B cell (primary cell): ENCODE measurements around the gene CST9L. TPM values are rescaled to one million over a fixed set of nuclear protein-coding genes. Genes with fewer than 3 reads are reported as not detected.

Experiments
- ATAC-seq: fragments of 200-7000 bp; cut with Tn5 transposase; one replicate; pipeline ENCODE4 v1.10.0; 2021; ENCODE audit warnings: low read depth, mild to moderate bottlenecking, moderate number of reproducible peaks, moderate library complexity
- CTCF ChIA-PET: fragments of 350-600 bp; sonication (Branson Sonifier 250); formaldehyde crosslinking; loops from one replicate; lab custom pipeline; 2021; ENCODE audit warnings: antibody characterized with exemption, inconsistent platforms; lab: Charles Lee
- POLR2A ChIA-PET: fragments of 350-600 bp; sonication (Branson Sonifier 250); formaldehyde crosslinking; loops from one replicate; lab custom pipeline; 2021; ENCODE audit warnings: antibody characterized with exemption; lab: Charles Lee
- DNase-seq: peaks from one replicate; pipeline ENCODE4 v3.0.0; 2013
- H2AFZ ChIP-seq: 2 replicates; pipeline ENCODE4 v1.6.1; 2012; ENCODE audit warnings: mild to moderate bottlenecking, low read depth, low read length; ENCODE audit not compliant: insufficient read depth, poor library complexity, severe bottlenecking
- H3K27ac ChIP-seq, 2 donors: 1 replicate in 1 of 2; 2 replicates in 1 of 2; pipeline ENCODE4 v1.5.1; 2012 to 2013; ENCODE audit warnings: low read length in 2 of 2, mild to moderate bottlenecking in 2 of 2, moderate library complexity in 1 of 2
- H3K27me3 ChIP-seq, 4 experiments: fragments of 200-600 bp in 1 of 4; sonication (generic) in 1 of 4; replicated peaks in 1 of 4; 1 replicate in 2 of 4; 2 replicates in 2 of 4; pipeline versions ENCODE4 v1.6.1 to v1.7.0; 2013 to 2016; ENCODE audit warnings: low read length in 3 of 4, mild to moderate bottlenecking in 2 of 4, mixed read lengths in 1 of 4, moderate library complexity in 1 of 4; ENCODE audit not compliant: insufficient read depth in 4 of 4, control insufficient read depth in 3 of 4; ENCODE audit errors: control extremely low read depth in 1 of 4
- H3K36me3 ChIP-seq, 2 experiments: replicated peaks in 1 of 2; 1 replicate in 1 of 2; 2 replicates in 1 of 2; pipeline versions ENCODE4 v1.6.1 to v1.7.1; 2013; ENCODE audit warnings: low read length in 1 of 2; ENCODE audit not compliant: insufficient read depth in 2 of 2, control insufficient read depth in 1 of 2; ENCODE audit errors: control extremely low read depth in 1 of 2, extremely low read depth in 1 of 2
- H3K4me1 ChIP-seq, 2 donors: fragments of 200-600 bp in 1 of 2; sonication (generic) in 1 of 2; 1 replicate in 1 of 2; 2 replicates in 1 of 2; pipeline versions ENCODE4 v1.5.1 to v1.6.1; 2013 to 2017; ENCODE audit warnings: low read length in 2 of 2; ENCODE audit not compliant: control insufficient read depth in 2 of 2, insufficient read depth in 2 of 2
- H3K4me2 ChIP-seq: replicated peaks from 2 replicates; pipeline ENCODE3; 2012; ENCODE audit warnings: mild to moderate bottlenecking, low read depth, low read length; ENCODE audit not compliant: poor library complexity, severe bottlenecking
- H3K4me3 ChIP-seq, 5 experiments: fragments of 200-600 bp in 1 of 5; sonication (generic) in 1 of 5; 1 replicate in 3 of 5; 2 replicates in 2 of 5; pipeline versions ENCODE4 v1.5.1 to v1.7.0; 2011 to 2016; ENCODE audit warnings: low read length in 4 of 5, mild to moderate bottlenecking in 4 of 5, low read depth in 2 of 5, control low read depth in 1 of 5, moderate library complexity in 1 of 5; ENCODE audit not compliant: insufficient read depth in 1 of 5; ENCODE audit errors: control extremely low read depth in 1 of 5, extremely low read depth in 1 of 5
- H3K79me2 ChIP-seq: fragments of 200-600 bp; sonication (generic); one replicate; pipeline ENCODE4 v1.6.0; 2016; ENCODE audit warnings: low read length; ENCODE audit not compliant: control insufficient read depth, insufficient read depth
- H3K9ac ChIP-seq: fragments of 200-600 bp; sonication (generic); 2 replicates; pipeline ENCODE4 v1.6.1; 2017; ENCODE audit warnings: mild to moderate bottlenecking, low read length, moderate library complexity
- H3K9me3 ChIP-seq, 3 donors: one replicate each; pipeline versions ENCODE4 v1.6.1 to v1.7.1; 2013; ENCODE audit warnings: low read length in 2 of 3; ENCODE audit not compliant: control insufficient read depth in 2 of 3, insufficient read depth in 1 of 3; ENCODE audit errors: control extremely low read depth in 1 of 3
- H4K20me1 ChIP-seq: 2 replicates; pipeline ENCODE4 v1.6.0; 2012; ENCODE audit warnings: mild to moderate bottlenecking, low read length; ENCODE audit not compliant: insufficient read depth, control insufficient read depth, poor library complexity, severe bottlenecking
- H3K27ac Mint-ChIP-seq: one replicate; pipeline ENCODE4 v1.8.0; 2021; ENCODE audit warnings: mixed read lengths
- H3K27me3 Mint-ChIP-seq: one replicate; pipeline ENCODE4 v1.8.0; 2021; ENCODE audit warnings: mixed read lengths
- H3K4me1 Mint-ChIP-seq: one replicate; pipeline ENCODE4 v1.8.0; 2021; ENCODE audit warnings: mixed read lengths
- H3K4me3 Mint-ChIP-seq: one replicate; pipeline ENCODE4 v1.8.0; 2021; ENCODE audit warnings: mixed read lengths
- H3K9me3 Mint-ChIP-seq: one replicate; pipeline ENCODE4 v1.8.0; 2022; ENCODE audit warnings: mixed read lengths; ENCODE audit not compliant: insufficient read depth
- EZH2 ChIP-seq: IDR thresholded peaks from 2 replicates; pipeline ENCODE4 v1.6.1; 2012; ENCODE audit warnings: borderline replicate concordance, low read depth, mild to moderate bottlenecking, moderate library complexity, low read length; ENCODE audit not compliant: insufficient read depth, poor library complexity, severe bottlenecking
- WGBS: methylation state at CpG from one replicate; pipeline ENCODE4 v1.1.5; 2013; ENCODE audit warnings: missing lambda C conversion rate; ENCODE audit not compliant: insufficient coverage; 5-methylcytosine and 5-hydroxymethylcytosine counted together
- intact Hi-C: fragments of 100-400 bp; cut with micrococcal nuclease; formaldehyde crosslinking; loops from one replicate; pipeline ENCODE4 v1.10.0; 2022
- polyA plus RNA-seq: library from polyadenylated mRNA; depleted of rRNA; stranded (reverse); fragments of >200 nt; gene quantifications from 2 replicates; pipeline ENCODE4 v1.2.3, GENCODE V29; 2012
- total RNA-seq, 2 donors: library from RNA; stranded (reverse); fragments of 120-200 nt in 1 of 2; gene quantifications; 1 replicate in 1 of 2; 2 replicates in 1 of 2; pipeline versions ENCODE4 v1.2.3 to v1.2.4, GENCODE V29; 2013 to 2022
- TF ChIP-seq, protein P1 (sequence below): fragments of 200-600 bp; IDR thresholded peaks from one replicate; pipeline ENCODE4 v1.8.0; 2022; ENCODE audit warnings: antibody characterized with exemption, mild to moderate bottlenecking

The CST9L gene
- total and polyA plus RNA-seq, 2 donors (not counting 1 experiment from before 2014, with no cell fraction given), result not detected

DNA sequence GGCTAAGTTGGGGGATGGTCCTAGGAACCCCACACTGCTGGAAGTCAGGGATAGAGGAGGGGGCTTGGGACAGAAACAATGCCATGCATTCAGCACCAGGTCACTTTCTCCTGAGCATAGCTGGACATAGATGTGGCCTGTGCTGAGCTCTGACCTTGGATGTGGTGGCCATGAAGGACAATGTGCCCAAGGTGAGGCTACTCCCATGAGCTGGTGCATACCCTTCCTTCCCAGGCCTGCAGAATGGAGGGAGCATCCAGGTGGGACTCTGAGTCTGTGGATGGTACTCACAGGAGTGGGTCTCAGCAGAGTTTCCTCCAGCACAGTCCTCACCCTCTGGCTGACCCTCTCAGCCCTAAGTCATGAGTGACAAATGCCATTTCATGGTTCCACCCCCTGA lies 16.9 kb downstream of the CST9L start:
- Histone ChIP-seq H3K27me3 (no peaks in the 10 kb centered on the region), H3K79me2 (no peaks in the 10 kb centered on the region), H3K4me2 (no peak overlapping the region), H3K4me3 (no peak overlapping the region), H3K27ac (no peak overlapping the region), H3K9ac (no peak overlapping the region), H3K36me3 (no peaks in the 10 kb centered on the region), H3K4me1 (no peaks in the 10 kb centered on the region), H2AFZ (no peak overlapping the region), H4K20me1 (no peaks in the 10 kb centered on the region), H3K9me3 (no peaks in the 10 kb centered on the region)
- no peaks in the 10 kb centered on the region for H3K27me3 Mint-ChIP-seq
- no peak for TF ChIP-seq EZH2
- intact Hi-C loops, result no loop called here
- ATAC-seq (no peak), DNase-seq (no peak)
- H3K4me3 Mint-ChIP-seq, result no peak overlapping the region
- H3K9me3 Mint-ChIP-seq, result no peaks in the 10 kb centered on the region
- H3K27ac Mint-ChIP-seq, result no peak overlapping the region
- no peaks in the 10 kb centered on the region for H3K4me1 Mint-ChIP-seq
- CTCF ChIA-PET, result no interaction called here
- POLR2A ChIA-PET, result no interaction called here

- no peak for DNase-seq
- WGBS, result 83% methylated on average over 3 of the region's 4 CpGs
- Mint-ChIP-seq H3K27me3 (no peaks in the 10 kb centered on the region), H3K27ac (no peak overlapping the region), H3K4me1 (no peaks in the 10 kb centered on the region), H3K9me3 (no peaks in the 10 kb centered on the region), H3K4me3 (no peak overlapping the region)
- Histone ChIP-seq H3K27me3 (no peaks in the 10 kb centered on the region), H2AFZ (no peak overlapping the region), H3K4me2 (no peak overlapping the region), H3K9ac (no peak overlapping the region), H3K79me2 (no peaks in the 10 kb centered on the region), H3K9me3 (no peaks in the 10 kb centered on the region), H3K36me3 (no peaks in the 10 kb centered on the region), H4K20me1 (no peaks in the 10 kb centered on the region), H3K4me1 (no peaks in the 10 kb centered on the region), H3K27ac (no peak overlapping the region), H3K4me3 (no peak overlapping the region)
- no peak for TF ChIP-seq EZH2
- TF ChIP-seq, protein P1, sequence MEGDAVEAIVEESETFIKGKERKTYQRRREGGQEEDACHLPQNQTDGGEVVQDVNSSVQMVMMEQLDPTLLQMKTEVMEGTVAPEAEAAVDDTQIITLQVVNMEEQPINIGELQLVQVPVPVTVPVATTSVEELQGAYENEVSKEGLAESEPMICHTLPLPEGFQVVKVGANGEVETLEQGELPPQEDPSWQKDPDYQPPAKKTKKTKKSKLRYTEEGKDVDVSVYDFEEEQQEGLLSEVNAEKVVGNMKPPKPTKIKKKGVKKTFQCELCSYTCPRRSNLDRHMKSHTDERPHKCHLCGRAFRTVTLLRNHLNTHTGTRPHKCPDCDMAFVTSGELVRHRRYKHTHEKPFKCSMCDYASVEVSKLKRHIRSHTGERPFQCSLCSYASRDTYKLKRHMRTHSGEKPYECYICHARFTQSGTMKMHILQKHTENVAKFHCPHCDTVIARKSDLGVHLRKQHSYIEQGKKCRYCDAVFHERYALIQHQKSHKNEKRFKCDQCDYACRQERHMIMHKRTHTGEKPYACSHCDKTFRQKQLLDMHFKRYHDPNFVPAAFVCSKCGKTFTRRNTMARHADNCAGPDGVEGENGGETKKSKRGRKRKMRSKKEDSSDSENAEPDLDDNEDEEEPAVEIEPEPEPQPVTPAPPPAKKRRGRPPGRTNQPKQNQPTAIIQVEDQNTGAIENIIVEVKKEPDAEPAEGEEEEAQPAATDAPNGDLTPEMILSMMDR, result no peak
- intact Hi-C loops, result no loop called here
- ATAC-seq, result no peak
- POLR2A ChIA-PET, result no interaction called here
- CTCF ChIA-PET, result no interaction called here
Measured at GRCh38 chr20:23550227-23550626, 18.1 kb downstream of the CST9L start.
